ENCODE data around the gene KRTCAP2. TPM values are rescaled to one million over a fixed set of nuclear protein-coding genes. Genes with fewer than 3 reads are reported as not detected.

KRTCAP2 gene
- total RNA-seq, 1 experiment from 2014 or later = 156 TPM

DNA sequence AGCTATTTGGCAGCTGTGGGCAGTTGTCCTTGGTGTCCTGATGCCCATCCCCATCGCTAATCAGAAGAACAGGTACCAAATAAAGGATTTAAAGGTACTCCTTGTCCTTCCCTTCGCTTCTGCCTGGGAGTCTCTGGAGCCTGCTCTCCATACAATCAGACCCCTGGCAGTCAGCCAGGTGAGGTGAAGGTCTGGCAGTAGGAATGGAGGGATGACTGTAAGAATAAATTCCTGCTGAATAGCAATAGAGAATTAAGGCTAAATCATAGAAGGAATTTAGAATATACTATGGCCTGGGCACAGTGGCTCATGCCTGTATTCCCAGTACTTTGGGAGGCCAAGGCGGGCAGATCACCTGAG is 25.4 kb upstream of the KRTCAP2 start:
- BruUV-seq (replicated peaks) = no TSS peak
- Histone ChIP-seq H3K9me3 (ENCODE audit: insufficient read depth, low read depth) (no peaks in the 10 kb centered on the region), H3K4me3 (no peak overlapping the region), H3F3A (ENCODE audit: insufficient read depth, low read depth) (peaks cover 8% of the 10 kb centered on the region; the same call in 1 of the 2 replicates), H3K27me3 (ENCODE audit: insufficient read depth, low read depth) (no peaks in the 10 kb centered on the region), H3K4me1 (replicated peaks; ENCODE audit: insufficient read depth) (peaks cover 10% of the 10 kb centered on the region), H3K9me2 (ENCODE audit: insufficient read depth) (no peaks in the 10 kb centered on the region), H3K4me2 (no peak overlapping the region), H2AFZ (no peak overlapping the region), H4K20me1 (ENCODE audit: insufficient read depth) (no peaks in the 10 kb centered on the region), H3K27ac (no peak overlapping the region), H3K36me3 (ENCODE audit: low read depth) (no peaks in the 10 kb centered on the region), H3K79me2 (ENCODE audit: low read depth) (no peaks in the 10 kb centered on the region)
- intact Hi-C loops (cut with micrococcal nuclease; ENCODE audit: unreplicated experiment) = no loop called here
- TF ChIP-seq CTCF (conservative IDR thresholded peaks at IDR 0.05) (no peak), EZH2 (IDR thresholded peaks at IDR 0.05; ENCODE audit: low read depth) (no peak)
- DNase-seq = no peak
- POLR2A ChIA-PET (ENCODE audit: unreplicated experiment) = interaction anchor here (0.5 kb wide), 1 partner anchor 21 kb away, joined by 4 read pairs; no protein-coding TSS in a partner anchor
- CTCF ChIA-PET = no interaction called here

DNA sequence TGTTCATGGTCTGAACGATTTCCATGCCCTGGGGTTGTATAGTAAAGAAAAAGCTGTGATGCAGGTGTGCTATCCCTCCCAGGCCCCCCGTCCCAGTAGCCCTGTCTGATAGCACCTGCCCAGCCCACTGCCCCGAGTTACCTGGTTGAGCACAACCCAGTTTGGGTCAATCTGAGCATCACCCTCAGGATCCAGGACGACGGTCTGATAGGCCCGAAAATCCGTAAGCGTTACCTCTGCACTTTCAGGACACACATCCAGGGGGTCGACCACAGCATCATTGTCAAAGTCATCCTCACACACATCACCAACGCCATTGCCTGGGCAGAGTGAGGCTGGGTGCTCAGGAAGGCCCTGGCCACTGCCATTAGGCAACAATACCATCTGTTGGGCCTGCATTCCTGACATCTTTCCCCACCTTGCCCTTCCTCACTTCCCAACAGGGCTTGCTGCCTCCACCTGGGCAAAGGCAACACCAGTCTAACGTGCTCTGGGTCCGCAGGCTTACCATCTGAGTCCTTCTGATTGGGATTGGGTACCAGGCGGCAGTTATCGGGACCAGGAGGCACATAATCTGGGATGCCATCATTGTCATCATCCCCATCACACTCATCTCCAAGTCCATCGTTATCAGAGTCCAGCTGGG is 24.9 kb upstream of the KRTCAP2 start:
- H3K9me2 ChIP-seq (ENCODE audit: insufficient read depth) = no peaks in the 10 kb centered on the region
- no peaks in the 10 kb centered on the region for H3K79me2 ChIP-seq (ENCODE audit: low read depth)
- H3F3A ChIP-seq (ENCODE audit: insufficient read depth, low read depth) = peaks cover 9% of the 10 kb centered on the region; the same call in 1 of the 2 replicates
- no peak overlapping the region for H3K4me3 ChIP-seq
- H3K4me2 ChIP-seq = no peak overlapping the region
- no TSS peak for BruUV-seq (replicated peaks)
- H3K36me3 ChIP-seq (ENCODE audit: low read depth) = no peaks in the 10 kb centered on the region
- no peaks in the 10 kb centered on the region for H3K9me3 ChIP-seq (ENCODE audit: insufficient read depth, low read depth)
- H3K4me1 ChIP-seq (replicated peaks; ENCODE audit: insufficient read depth) = peaks cover 10% of the 10 kb centered on the region
- TF ChIP-seq EZH2 (IDR thresholded peaks at IDR 0.05; ENCODE audit: low read depth) = no peak
- POLR2A ChIA-PET (ENCODE audit: unreplicated experiment) = interaction anchor here (0.5 kb wide), 1 partner anchor 22 kb away, joined by 4 read pairs; no protein-coding TSS in a partner anchor
- H2AFZ ChIP-seq = no peak overlapping the region
- intact Hi-C loops (cut with micrococcal nuclease; ENCODE audit: unreplicated experiment) = no loop called here
- DNase-seq = no peak
- H4K20me1 ChIP-seq (ENCODE audit: insufficient read depth) = no peaks in the 10 kb centered on the region
- H3K27ac ChIP-seq = no peak overlapping the region
- no peaks in the 10 kb centered on the region for H3K27me3 ChIP-seq (ENCODE audit: insufficient read depth, low read depth)
- CTCF ChIA-PET = no interaction called here

DNA sequence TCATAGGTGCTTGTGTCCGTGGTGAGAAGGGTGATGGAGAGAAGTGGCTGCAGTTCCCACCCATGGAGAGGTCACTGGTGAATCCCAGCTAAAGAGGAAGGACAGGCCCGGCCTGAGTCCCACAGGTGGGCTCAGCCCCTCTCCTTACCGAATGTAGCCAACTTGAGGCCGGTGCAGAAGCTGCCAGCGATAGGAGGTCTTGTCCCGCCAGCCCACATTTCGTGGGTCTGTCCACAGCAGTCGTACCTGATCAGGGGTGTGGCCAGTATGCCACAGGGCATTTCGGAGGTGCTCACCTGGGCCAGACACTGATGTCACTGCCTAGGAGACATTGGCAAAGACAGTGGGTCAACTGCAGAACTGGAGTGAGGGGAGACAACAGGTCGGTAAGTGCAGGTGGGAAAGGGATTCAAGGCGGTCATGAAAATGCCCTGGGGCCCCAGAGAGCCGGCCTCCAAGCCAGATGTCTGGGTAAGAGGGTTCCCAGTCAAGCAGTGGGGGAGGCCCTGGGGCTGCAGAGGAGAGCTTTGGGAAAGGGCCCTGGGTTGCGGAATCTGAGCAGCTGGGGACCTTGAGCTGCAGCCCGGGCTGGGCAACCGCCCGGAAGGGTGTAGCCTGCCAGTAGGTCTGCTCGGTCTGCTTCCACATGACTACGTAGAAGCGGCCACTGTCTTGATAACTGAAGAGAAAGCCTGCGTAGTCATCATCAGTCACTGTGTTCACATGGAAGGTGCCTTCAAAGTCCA is 24.0 kb upstream of the KRTCAP2 start:
- no peaks in the 10 kb centered on the region for H4K20me1 ChIP-seq (ENCODE audit: insufficient read depth)
- H3K9me3 ChIP-seq (ENCODE audit: insufficient read depth, low read depth) = no peaks in the 10 kb centered on the region
- peaks cover 14% of the 10 kb centered on the region for H3K4me1 ChIP-seq (replicated peaks; ENCODE audit: insufficient read depth)
- no peak overlapping the region for H2AFZ ChIP-seq
- H3F3A ChIP-seq (ENCODE audit: insufficient read depth, low read depth) = peaks cover 14% of the 10 kb centered on the region; the same call in 1 of the 2 replicates
- H3K4me3 ChIP-seq = no peak overlapping the region
- no peaks in the 10 kb centered on the region for H3K36me3 ChIP-seq (ENCODE audit: low read depth)
- no peak overlapping the region for H3K27ac ChIP-seq
- intact Hi-C loops (cut with micrococcal nuclease; ENCODE audit: unreplicated experiment) = no loop called here
- no peak for TF ChIP-seq CTCF (conservative IDR thresholded peaks at IDR 0.05)
- no peak for TF ChIP-seq EZH2 (IDR thresholded peaks at IDR 0.05; ENCODE audit: low read depth)
- no peaks in the 10 kb centered on the region for H3K9me2 ChIP-seq (ENCODE audit: insufficient read depth)
- DNase-seq = no peak
- no peaks in the 10 kb centered on the region for H3K27me3 ChIP-seq (ENCODE audit: insufficient read depth, low read depth)
- no TSS peak for BruUV-seq (replicated peaks)
- POLR2A ChIA-PET (ENCODE audit: unreplicated experiment) = no interaction called here
- H3K4me2 ChIP-seq = no peak overlapping the region
- CTCF ChIA-PET = no interaction called here
- H3K79me2 ChIP-seq (ENCODE audit: low read depth) = no peaks in the 10 kb centered on the region

Measured in PC-9 (cell line).